SU-DHL-6 (cell line): ENCODE results near the gene BRSK1.

Source experiments
- H2AFZ ChIP-seq: fragments of 200-600 bp; sonication (generic); 2 replicates; pipeline ENCODE4 v1.6.1; 2014; ENCODE audit warnings: low read depth, mild to moderate bottlenecking, moderate library complexity, mixed read lengths, antibody characterized with exemption, low read length; ENCODE audit not compliant: severe bottlenecking
- H3F3A ChIP-seq: fragments of 200-600 bp; shearing (Covaris generic); 2 replicates; pipeline ENCODE4 v1.6.0; 2016; ENCODE audit warnings: antibody characterized with exemption, mild to moderate bottlenecking; ENCODE audit not compliant: insufficient read depth
- H3K27ac ChIP-seq: fragments of 200-600 bp; sonication (generic); 2 replicates; pipeline ENCODE4 v1.5.1; 2016; ENCODE audit warnings: low read depth, mild to moderate bottlenecking, low read length, moderate library complexity, mixed read lengths
- H3K27me3 ChIP-seq: fragments of 200-600 bp; sonication (generic), shearing (Covaris generic); 2 replicates; pipeline ENCODE4 v1.6.0; 2014; ENCODE audit warnings: mild to moderate bottlenecking, low read length
- H3K36me3 ChIP-seq: fragments of 200-600 bp; sonication (generic); 2 replicates; pipeline ENCODE4 v1.6.1; 2014; ENCODE audit warnings: mild to moderate bottlenecking, low read length, mixed read lengths
- H3K4me2 ChIP-seq: fragments of 300-600, 200-600 bp; shearing (Covaris generic), sonication (generic); 2 replicates; pipeline ENCODE4 v1.6.0; 2014; ENCODE audit warnings: low read length, low read depth, mild to moderate bottlenecking; ENCODE audit not compliant: poor library complexity, severe bottlenecking
- H3K4me3 ChIP-seq: fragments of 200-600 bp; sonication (generic); 2 replicates; pipeline ENCODE4 v1.5.1; 2014; ENCODE audit warnings: antibody characterized with exemption, low read length, mild to moderate bottlenecking, mixed read lengths; ENCODE audit not compliant: insufficient read depth, poor library complexity, severe bottlenecking
- H3K79me2 ChIP-seq: fragments of 200-600 bp; sonication (generic); 2 replicates; pipeline ENCODE4 v1.6.1; 2014; ENCODE audit warnings: mild to moderate bottlenecking, low read length, moderate library complexity; ENCODE audit not compliant: insufficient read depth
- H3K9ac ChIP-seq: fragments of 200-600 bp; sonication (generic); 2 replicates; pipeline ENCODE4 v1.7.0; 2014; ENCODE audit warnings: mild to moderate bottlenecking, low read length
- H3K9me2 ChIP-seq: fragments of 200-600 bp; sonication (generic); replicated peaks from 2 replicates; pipeline ENCODE4 v1.6.1; 2014; ENCODE audit warnings: low read length; ENCODE audit not compliant: insufficient read depth
- H3K9me3 ChIP-seq: fragments of 200-600 bp; sonication (generic); 2 replicates; pipeline ENCODE4 v1.6.1; 2014; ENCODE audit warnings: low read length, mixed read lengths; ENCODE audit not compliant: insufficient read depth
- H4K20me1 ChIP-seq: fragments of 200-600 bp; sonication (generic); 2 replicates; pipeline ENCODE4 v1.6.1; 2014; ENCODE audit warnings: low read depth, mild to moderate bottlenecking, antibody characterized with exemption, low read length, moderate library complexity, mixed read lengths
- CTCF ChIP-seq: fragments of 200-600 bp; sonication (generic); IDR thresholded peaks from one replicate; pipeline ENCODE4 v1.5.1; 2017; ENCODE audit warnings: antibody characterized with exemption, mild to moderate bottlenecking, low read length, moderate library complexity; ENCODE audit not compliant: insufficient read depth, poor library complexity, severe bottlenecking
- EZH2phosphoT487 ChIP-seq: fragments of 200-600 bp; sonication (generic), shearing (Covaris generic); conservative IDR thresholded peaks from 2 replicates; pipeline ENCODE4 v1.6.1; 2018; ENCODE audit warnings: mild to moderate bottlenecking, antibody characterized with exemption, low read length, moderate library complexity, mixed read lengths

Gene BRSK1

GRCh38 chr19:55312621-55313512, 29.1 kb downstream of the BRSK1 start:
- no peaks in the 10 kb centered on the region for H3K79me2 ChIP-seq
- H3K4me3 ChIP-seq = no peak overlapping the region
- no peak overlapping the region for H3K4me2 ChIP-seq
- no peaks in the 10 kb centered on the region for H3K9me2 ChIP-seq
- no peak overlapping the region for H3K27ac ChIP-seq
- no peak overlapping the region for H3K9ac ChIP-seq
- H2AFZ ChIP-seq = no peak overlapping the region
- no peaks in the 10 kb centered on the region for H3K9me3 ChIP-seq
- H3K27me3 ChIP-seq = no peaks in the 10 kb centered on the region
- H3K36me3 ChIP-seq = no peaks in the 10 kb centered on the region
- no peaks in the 10 kb centered on the region for H3F3A ChIP-seq
- H4K20me1 ChIP-seq = no peaks in the 10 kb centered on the region
- TF ChIP-seq CTCF (no peak), EZH2phosphoT487 (no peak)

- Histone ChIP-seq H3K9me3 (no peaks in the 10 kb centered on the region), H3K9ac (no peak overlapping the region), H3K4me3 (no peak overlapping the region), H3K27ac (no peak overlapping the region), H3K27me3 (no peaks in the 10 kb centered on the region), H3K79me2 (no peaks in the 10 kb centered on the region), H4K20me1 (no peaks in the 10 kb centered on the region), H3K9me2 (no peaks in the 10 kb centered on the region), H3K4me2 (no peak overlapping the region), H3K36me3 (no peaks in the 10 kb centered on the region), H2AFZ (no peak overlapping the region), H3F3A (no peaks in the 10 kb centered on the region)
- TF ChIP-seq CTCF (no peak), EZH2phosphoT487 (no peak)
These were observed 30.6 kb downstream of the BRSK1 start for GRCh38 chr19:55314396-55314795.

- Histone ChIP-seq H3K27me3 (no peaks in the 10 kb centered on the region), H3K9me3 (no peaks in the 10 kb centered on the region), H3K79me2 (no peaks in the 10 kb centered on the region), H2AFZ (no peak overlapping the region), H3K9ac (no peak overlapping the region), H4K20me1 (no peaks in the 10 kb centered on the region), H3K9me2 (no peaks in the 10 kb centered on the region), H3K27ac (no peak overlapping the region), H3F3A (no peaks in the 10 kb centered on the region), H3K4me3 (no peak overlapping the region), H3K36me3 (no peaks in the 10 kb centered on the region), H3K4me2 (no peak overlapping the region)
- TF ChIP-seq EZH2phosphoT487 (no peak), CTCF (no peak)
These were observed 32.2 kb downstream of the BRSK1 start for GRCh38 chr19:55315956-55316525.
